ENCODE measurements around the gene NR1I2.

NR1I2 gene

GRCh38 chr3:119849126-119849525 lies 67.2 kb downstream of the NR1I2 start:
- no peak for TF ChIP-seq CTCF (IDR thresholded peaks at IDR 0.05)

GRCh38 chr3:119856695-119857094 lies 74.8 kb downstream of the NR1I2 start:
- TF ChIP-seq CTCF (IDR thresholded peaks at IDR 0.05): no peak

GRCh38 chr3:119858957-119859356 lies 77.1 kb downstream of the NR1I2 start:
- no peak for TF ChIP-seq CTCF (IDR thresholded peaks at IDR 0.05)

GRCh38 chr3:119859728-119860127 lies 77.8 kb downstream of the NR1I2 start:
- TF ChIP-seq CTCF (IDR thresholded peaks at IDR 0.05): no peak

- no peak for TF ChIP-seq CTCF (IDR thresholded peaks at IDR 0.05)
Observed at GRCh38 chr3:119861681-119862080, 79.8 kb downstream of the NR1I2 start.

GRCh38 chr3:119862616-119863015 lies 80.7 kb downstream of the NR1I2 start:
- no peak for TF ChIP-seq CTCF (IDR thresholded peaks at IDR 0.05)

- no peak for TF ChIP-seq CTCF (IDR thresholded peaks at IDR 0.05)
Observed at GRCh38 chr3:119864476-119864875, 82.6 kb downstream of the NR1I2 start.

All from LNCAP (cell line).